Renal cortex interstitium (tissue), 15 donors: ENCODE measurements around the gene DTX1. TPM values are rescaled to one million over a fixed set of nuclear protein-coding genes. Genes with fewer than 3 reads are reported as not detected.

Experiments
- DNase-seq, 11 donors: peaks; one replicate each; pipeline ENCODE4 v3.0.0-alpha.2; 2013; ENCODE audit warnings: low read depth in 9 of 11, low spot score in 4 of 11; ENCODE audit errors: extremely low read depth in 1 of 11
- long read RNA-seq, 16 experiments: transcript quantifications; one replicate each; lab custom pipeline, GENCODE V29; 2026
- polyA plus RNA-seq, 3 donors: library from polyadenylated mRNA; unstranded; fragments of 120-200 nt; gene quantifications; one replicate each; pipeline ENCODE4 v1.2.1, GENCODE V29; 2013; ENCODE audit not compliant: insufficient read length in 3 of 3

The DTX1 gene
- polyA plus RNA-seq: 10 to 100 TPM; 11.5 to 15.2 (median 13.1) TPM
- long read RNA-seq, donor 1, partial matches to known transcripts: 0 of 2 reads
- long read RNA-seq, donor 1, other reads (novel, unspliced or antisense): 0 of 2 reads
- long read RNA-seq, donor 2, partial matches to known transcripts: 0 of 3 reads
- long read RNA-seq, donor 2, other reads (novel, unspliced or antisense): 0 of 3 reads
- long read RNA-seq, donor 3, partial matches to known transcripts: 0 of 1 reads
- long read RNA-seq, donor 3, other reads (novel, unspliced or antisense): 0 of 1 reads
- long read RNA-seq, donor 4, partial matches to known transcripts: 0 of 1 reads
- long read RNA-seq, donor 4, other reads (novel, unspliced or antisense): 0 of 1 reads
- long read RNA-seq, donor 5: 0 reads
- long read RNA-seq, donor 6, partial matches to known transcripts: 0 of 1 reads
- long read RNA-seq, donor 6, other reads (novel, unspliced or antisense): 0 of 1 reads
- long read RNA-seq, donor 7, partial matches to known transcripts: 0 of 3 reads
- long read RNA-seq, donor 7, other reads (novel, unspliced or antisense): 0 of 3 reads
- long read RNA-seq, donor 8, partial matches to known transcripts: 0 of 3 reads
- long read RNA-seq, donor 8, other reads (novel, unspliced or antisense): 0 of 3 reads
- long read RNA-seq, donor 9, partial matches to known transcripts: 0 of 4 reads
- long read RNA-seq, donor 9, other reads (novel, unspliced or antisense): 0 of 4 reads
- long read RNA-seq, donor 10, partial matches to known transcripts: 0 of 1 reads
- long read RNA-seq, donor 10, other reads (novel, unspliced or antisense): 0 of 1 reads
- long read RNA-seq, donor 11, partial matches to known transcripts: 0 of 2 reads
- long read RNA-seq, donor 11, other reads (novel, unspliced or antisense): 0 of 2 reads
- long read RNA-seq, donor 12: 0 reads
- long read RNA-seq, donor 13: 0 reads
- long read RNA-seq, donor 14, partial matches to known transcripts: 0 of 1 reads
- long read RNA-seq, donor 14, other reads (novel, unspliced or antisense): 0 of 1 reads
- long read RNA-seq, donor 15, partial matches to known transcripts: 0 of 1 reads
- long read RNA-seq, donor 15, other reads (novel, unspliced or antisense): 0 of 1 reads
- long read RNA-seq, donor 16, partial matches to known transcripts: 7 of 9 reads
- long read RNA-seq, donor 16, other reads (novel, unspliced or antisense): 0 of 9 reads

GRCh38 chr12:113056631-113057488 is at the start of gene DTX1:
TSS of gene DTX1 (plus strand) at chr12:113056730. CDS start at chr12:113058193, 1,463 bp downstream.
- no peak for DNase-seq

- no peak for DNase-seq
These were observed 49.4 kb upstream of the DTX1 start for GRCh38 chr12:113007166-113007565.

- peak in 1 of 11 donors; percentile 9 for DNase-seq
These were observed 45.8 kb upstream of the DTX1 start for GRCh38 chr12:113010701-113011100.

GRCh38 chr12:113014565-113014964 is 42.0 kb upstream of the DTX1 start:
- no peak for DNase-seq

DNA sequence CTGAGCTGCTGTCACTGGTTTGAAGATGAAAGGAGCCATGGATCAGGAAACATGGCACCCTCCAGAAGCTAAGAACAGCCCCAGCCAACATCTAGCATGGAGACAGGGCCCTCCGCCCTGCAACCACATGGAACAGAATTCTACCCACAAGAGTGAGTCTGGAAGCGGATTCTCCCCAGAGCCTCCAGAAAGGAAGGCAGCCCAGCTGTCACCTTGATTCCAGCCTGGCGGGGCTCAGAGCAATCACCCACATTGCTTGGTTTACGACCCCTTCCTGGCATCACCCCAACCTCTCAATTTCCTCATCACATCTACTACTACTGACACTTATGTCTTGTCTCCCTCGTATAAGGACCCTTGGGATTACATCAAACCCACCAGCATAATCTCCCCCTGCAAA is 39.7 kb upstream of the DTX1 start:
- no peak for DNase-seq

DNA sequence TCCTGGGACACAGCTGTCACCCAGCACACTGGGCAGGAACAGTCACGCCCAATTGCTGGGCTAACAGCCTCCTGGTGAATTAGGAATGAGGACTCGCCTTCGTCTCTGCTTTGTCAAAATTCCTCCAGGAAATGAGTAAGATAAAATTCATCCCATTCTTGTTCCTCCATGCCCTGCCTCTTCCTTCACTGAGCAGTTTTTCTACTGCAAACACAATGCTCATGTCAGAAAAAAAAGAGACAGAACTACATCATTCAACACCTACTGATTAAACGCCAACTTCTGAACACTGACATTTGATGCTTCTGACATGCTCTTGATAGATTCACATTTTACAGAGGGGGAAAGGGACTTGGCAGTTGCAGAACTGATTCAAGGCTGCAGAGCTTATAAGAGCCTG is 37.5 kb upstream of the DTX1 start:
- no peak for DNase-seq

DNA sequence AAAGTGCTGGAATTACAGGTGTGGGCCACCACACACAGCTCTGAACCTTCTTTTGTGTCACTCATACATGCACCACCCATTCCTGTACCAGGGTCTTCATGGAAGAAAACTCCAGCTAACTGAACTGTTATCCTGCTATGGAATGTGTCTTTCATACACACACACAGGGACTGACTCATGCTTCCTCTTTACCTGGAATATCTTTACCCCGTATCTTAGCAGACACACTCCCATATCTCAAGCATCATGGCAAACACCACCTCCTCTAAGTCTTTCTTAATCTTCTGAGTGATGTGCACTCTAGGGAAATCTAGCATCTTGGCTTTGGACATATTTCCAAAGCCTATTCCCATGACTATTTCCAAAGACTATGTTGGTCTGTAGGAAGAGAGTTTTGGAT is 35.0 kb upstream of the DTX1 start:
- no peak for DNase-seq

DNA sequence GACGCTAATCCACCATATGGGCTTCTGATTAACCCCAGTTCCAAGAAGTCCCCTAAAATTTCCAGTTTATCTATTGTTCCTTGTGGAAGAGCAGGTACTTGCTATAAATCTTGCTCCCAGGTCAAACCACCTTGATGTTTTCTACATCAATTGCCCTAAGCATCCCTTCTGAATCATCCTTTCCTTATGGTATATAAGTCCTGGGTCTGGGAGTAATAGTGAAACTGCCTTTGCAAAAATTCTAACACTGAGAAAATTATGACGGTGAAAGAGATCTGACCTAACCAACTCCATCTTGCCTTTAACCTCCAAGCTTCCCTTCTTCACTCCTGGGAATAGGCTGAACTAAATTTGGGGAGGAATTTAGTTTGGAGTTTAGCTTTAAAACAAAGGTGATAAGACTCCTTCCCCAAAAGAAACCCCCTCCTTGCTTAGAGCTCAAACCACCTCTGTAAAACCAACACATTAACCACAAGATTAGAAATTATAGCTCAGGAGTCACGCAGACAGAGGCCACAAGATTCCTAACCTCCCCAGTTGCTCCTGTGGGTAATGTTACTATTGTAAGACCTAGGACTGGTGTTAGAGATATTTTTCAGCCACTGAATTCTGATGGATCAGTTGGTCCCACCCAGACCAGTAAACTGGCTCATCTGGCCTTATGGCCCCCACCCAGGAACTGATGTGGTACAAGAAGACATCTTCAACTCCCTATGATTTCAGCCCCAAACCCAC is 33.8 kb upstream of the DTX1 start:
- no peak for DNase-seq

GRCh38 chr12:113027726-113028125 is 28.8 kb upstream of the DTX1 start:
- DNase-seq: no peak

GRCh38 chr12:113030875-113031525 is 25.5 kb upstream of the DTX1 start:
- DNase-seq: peak in 10 of 11 donors; percentile 23 to 53 (median 42)

GRCh38 chr12:113039911-113040445 is 16.6 kb upstream of the DTX1 start:
- DNase-seq: no peak

DNA sequence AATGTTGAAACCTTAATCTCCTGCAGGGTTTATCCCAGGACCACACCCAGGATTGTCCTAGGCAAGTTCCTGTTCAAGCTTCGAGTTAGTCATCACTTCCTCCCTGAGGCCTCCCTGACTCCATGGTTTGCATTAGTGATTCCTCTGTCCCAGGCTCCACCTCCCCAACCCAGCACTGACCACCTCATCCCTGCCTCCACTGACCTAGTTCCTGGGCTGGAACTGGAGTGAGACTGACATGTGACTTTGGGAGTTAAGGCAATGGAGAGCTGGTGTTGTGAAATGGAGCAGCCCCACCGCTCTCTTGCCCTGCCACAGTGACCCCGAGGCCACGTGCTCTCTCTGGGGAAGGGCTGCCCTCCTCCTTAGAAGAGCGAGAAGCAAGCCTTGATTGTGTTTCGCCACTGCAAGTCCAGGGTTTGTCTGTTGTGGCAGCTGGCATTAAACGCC is 15.8 kb upstream of the DTX1 start:
- DNase-seq: no peak

DNA sequence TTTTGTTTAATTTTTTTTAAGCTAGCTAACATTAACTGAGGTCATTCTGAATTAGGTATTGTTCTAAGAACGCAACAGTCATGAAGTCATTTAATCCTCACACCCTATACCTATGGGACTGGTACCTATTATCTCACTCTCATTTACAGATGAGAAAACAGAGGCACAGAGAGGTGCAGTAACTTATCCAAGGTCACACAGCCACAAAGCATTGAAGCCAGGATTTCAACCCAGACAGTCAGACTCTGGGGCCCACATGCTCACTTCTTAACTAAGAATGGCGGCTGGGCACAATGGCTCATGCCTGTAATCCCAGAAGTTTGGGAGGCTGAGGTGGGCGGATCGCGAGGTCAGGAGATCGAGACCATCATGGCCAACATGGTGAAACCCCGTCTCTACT is 15.0 kb upstream of the DTX1 start:
- DNase-seq: no peak

GRCh38 chr12:113043240-113043639 is 13.3 kb upstream of the DTX1 start:
- DNase-seq: no peak

GRCh38 chr12:113044516-113044915 is 12.0 kb upstream of the DTX1 start:
- no peak for DNase-seq

GRCh38 chr12:113048716-113049127 is 7.8 kb upstream of the DTX1 start:
- DNase-seq: peak in 5 of 11 donors; percentile 46 to 63 (median 59)
